ENCODE measurements around the gene NME7.

NME7 gene

GRCh38 chr1:169155675-169156074, 211.9 kb downstream of the NME7 start:
- DNase-seq (ENCODE audit: low read depth) = no peak

DNA sequence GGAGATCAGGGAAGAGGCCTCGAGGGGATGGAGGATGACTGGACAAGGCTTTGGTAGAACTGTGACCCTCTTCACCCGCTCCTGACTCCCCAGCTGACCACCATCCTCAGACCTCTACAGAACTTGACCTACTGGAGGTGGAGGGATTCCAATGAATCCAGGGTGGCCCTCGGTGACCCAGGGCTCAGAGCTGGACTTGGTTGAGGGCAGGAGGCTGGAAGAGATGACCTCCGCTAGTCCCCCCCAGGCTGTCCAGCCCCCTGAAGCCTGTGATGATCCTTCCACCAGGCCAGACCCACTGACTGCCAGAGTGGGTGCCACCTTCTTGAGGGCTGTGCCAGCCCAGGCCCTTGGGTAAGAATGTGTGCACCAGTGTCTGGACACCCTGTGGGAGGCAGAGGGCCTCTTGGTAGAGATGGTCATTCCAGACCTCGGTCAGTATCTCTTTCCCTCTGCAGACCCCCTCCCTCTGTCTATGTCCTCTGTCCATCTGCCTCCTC, 216.2 kb downstream of the NME7 start:
- DNase-seq (ENCODE audit: low read depth) = no peak

DNA sequence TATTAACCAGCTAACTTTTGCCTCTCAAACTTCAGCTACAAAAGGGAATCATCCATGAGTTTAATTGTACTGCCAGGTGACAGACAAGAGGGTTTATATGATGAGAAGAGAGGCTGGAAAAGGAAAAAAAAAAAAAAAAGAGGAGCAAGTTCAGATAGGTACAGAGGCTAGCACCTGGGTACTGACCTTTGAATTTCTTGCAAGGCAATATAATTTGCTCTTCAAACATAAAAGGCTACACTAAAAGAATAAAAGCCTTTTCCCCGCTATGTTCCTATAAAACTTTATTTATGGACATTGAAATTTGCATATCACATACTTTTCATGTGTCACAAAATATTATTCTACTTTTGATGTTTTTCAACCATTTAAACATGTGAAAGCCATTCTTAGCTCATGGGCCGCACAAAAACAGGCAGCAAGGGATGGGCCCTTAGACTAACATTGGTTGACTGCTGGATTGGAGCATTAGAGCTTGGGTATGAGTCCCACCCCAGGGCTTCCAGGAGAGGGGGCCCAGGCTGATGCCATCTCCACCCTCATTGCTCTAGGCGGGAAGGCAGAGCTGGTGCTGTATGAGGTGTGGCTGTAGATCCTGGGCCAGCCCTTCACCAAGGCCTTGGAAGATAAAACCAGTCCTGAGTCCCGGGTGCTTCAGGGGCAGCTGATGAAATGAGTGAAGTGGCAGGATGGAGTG, 216.8 kb downstream of the NME7 start:
- DNase-seq (ENCODE audit: low read depth) = no peak

- no peak for DNase-seq (ENCODE audit: low read depth)
These were observed 217.9 kb downstream of the NME7 start for GRCh38 chr1:169149555-169150286.

DNA sequence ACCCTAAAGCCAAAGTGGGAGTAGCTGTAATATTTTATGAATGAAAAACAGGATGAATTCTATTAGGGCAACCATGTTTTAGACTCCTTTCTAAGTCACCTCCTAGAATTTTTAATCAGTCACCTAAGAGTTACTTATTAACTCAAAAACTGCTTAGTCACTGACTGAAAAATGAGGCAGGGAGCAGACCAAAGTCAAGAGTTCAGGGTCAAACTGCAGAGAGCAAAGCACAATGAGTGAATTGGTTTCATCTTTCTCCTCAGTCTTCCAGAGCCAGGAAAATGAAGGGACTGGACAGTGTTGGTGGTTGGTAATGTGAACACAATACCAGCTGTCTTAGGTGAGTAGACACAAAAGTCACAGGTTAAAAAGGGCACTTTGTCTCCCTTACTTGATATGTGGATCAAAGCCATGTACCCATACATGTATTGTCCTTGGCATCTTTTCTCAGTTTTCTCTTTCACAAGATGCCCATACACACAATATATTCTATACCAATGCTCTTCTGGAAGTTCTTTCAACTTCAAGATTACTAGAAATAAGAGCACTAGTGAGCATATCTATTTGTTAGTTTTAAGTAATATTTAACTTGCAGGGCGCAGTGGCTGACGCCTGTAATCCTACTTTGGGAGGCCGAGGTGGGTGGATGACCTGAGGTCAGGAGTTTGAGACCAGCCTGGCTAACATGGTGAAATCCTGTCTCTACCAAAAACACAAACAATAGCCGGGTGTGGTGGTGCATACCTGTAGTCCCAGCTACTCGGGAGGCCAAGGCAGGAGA, 218.9 kb downstream of the NME7 start:
- no peak for DNase-seq (ENCODE audit: low read depth)

- DNase-seq (ENCODE audit: low read depth) = no peak
These were observed 220.9 kb downstream of the NME7 start for GRCh38 chr1:169146576-169147214.

DNA sequence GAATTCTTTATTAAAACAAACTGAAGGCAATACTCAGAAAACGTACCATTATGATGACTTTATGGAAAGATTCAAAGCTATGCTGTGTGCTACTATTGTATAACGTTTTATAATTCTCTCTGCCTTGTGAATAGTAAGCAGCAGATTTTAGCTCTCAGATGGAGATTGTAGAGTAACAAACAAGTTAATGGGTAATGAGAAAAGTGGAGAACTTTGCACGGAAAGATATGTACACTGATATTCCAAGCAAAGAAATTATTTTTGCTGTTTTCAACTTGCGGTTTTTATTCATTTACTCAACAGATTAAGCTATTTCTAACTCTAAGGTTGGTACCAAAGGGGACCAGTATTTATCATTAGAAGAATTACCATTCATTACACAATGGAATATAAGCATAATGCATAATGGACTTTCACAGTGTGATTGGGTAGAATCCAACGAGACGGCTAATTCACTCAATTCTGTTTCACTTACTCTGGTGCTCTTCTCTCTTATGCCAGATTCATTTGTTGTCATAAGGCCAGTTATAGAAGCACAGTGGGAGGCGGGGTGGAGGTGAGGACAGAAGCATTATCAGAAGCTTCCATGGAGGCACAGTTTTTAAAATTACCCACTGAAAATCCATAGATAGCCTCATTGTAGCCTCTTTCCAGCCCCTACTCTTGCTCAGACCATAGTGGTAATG, 222.5 kb downstream of the NME7 start:
- no peak for DNase-seq (ENCODE audit: low read depth)

- DNase-seq (ENCODE audit: low read depth) = no peak
These were observed 223.6 kb downstream of the NME7 start for GRCh38 chr1:169143984-169144383.

DNA sequence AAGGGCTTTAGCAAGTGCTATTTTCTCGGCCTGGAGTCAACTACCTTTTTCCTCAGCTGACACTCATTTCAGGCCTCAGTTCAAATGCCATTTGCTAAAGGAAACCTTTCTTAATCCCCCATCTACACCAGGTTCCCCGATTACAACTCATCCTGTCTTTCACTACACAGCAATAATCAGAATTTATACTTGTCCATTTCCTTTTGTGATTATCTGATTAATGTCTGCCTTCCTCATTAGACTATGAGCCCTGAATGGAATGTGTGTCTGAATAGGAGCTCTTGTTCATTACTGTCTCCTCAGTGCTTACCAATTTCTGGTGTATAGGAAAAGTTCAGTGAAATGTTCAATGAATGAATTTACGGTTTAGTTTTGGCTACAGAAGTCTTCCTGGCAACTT, 224.3 kb downstream of the NME7 start:
- DNase-seq (ENCODE audit: low read depth) = no peak

DNA sequence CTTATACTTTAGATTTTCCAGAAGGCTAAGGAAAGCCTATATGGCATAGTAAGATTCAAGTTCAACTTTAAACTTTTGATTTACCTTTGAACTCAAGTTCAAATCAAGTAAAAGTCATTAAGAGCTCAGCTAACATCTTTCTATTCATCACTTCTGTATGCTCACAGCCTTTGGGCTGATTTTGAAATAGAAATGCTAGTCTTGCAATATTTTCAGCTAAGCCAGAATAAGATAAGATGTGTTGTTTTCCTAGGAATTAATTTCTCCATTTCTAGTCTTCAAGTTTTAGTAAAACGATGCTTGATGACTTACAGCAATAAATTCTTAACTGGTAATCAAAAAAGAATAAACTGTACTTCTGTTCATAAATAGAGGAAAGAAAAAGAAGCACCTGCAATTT, 225.5 kb downstream of the NME7 start:
- no peak for DNase-seq (ENCODE audit: low read depth)

GRCh38 chr1:169141356-169141755, 226.2 kb downstream of the NME7 start:
- no peak for DNase-seq (ENCODE audit: low read depth)

DNA sequence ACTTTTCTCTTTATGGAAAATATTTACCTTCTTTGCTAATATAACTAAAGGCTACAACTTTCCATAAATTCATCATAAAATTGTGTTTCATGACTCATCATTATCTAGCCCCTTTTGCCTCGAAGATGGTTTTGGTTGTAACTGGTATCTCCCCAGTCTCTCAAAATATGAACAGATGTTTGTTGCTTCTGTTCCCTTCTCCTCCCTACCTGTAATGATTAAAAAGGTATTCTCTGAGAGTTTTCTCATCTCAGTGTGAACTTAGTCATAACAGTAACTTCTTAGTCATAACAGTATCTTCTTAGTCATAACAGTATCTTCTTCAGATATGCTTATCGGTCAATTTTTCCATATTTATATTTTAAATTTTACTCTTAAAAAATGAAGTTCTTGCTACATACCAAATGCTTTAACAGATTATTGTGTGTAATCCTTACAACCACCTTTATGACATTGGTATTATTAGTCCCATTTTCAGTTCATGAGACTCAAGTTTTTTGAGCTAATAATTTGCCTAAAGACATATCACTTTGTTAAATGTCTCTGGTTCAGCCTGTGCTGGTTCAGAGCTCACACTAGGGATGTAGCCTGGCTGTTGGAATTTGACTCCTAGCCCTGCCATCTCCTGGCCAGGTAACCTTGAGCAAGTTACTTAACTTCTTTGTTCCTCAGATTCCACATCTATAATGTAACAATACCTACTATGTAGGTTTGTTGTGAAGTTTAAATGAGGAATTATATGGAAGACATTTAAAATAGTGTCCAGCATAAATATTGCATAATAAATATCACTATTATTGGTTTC, 228.5 kb downstream of the NME7 start:
- DNase-seq (ENCODE audit: low read depth) = no peak

DNA sequence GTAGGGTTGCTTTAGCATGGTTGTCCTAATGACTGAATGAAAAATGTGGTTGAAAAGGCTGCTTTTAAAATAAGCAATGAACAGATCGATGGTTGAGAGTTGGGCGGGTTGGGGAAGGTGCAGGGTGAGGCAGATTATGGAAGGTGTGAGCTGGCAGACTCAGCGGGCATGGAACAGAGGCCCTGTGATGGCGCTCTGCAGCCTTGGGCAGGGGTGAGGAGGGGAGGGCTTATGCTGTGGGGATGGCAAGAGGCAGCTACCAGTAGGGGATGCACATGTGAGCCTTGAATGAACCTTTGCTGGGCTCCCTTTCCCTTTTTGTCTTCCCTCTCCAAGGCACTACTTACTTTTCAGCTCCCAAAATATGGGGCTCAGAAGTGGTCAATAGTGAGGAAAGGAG, 230.2 kb downstream of the NME7 start:
- no peak for DNase-seq (ENCODE audit: low read depth)

DNA sequence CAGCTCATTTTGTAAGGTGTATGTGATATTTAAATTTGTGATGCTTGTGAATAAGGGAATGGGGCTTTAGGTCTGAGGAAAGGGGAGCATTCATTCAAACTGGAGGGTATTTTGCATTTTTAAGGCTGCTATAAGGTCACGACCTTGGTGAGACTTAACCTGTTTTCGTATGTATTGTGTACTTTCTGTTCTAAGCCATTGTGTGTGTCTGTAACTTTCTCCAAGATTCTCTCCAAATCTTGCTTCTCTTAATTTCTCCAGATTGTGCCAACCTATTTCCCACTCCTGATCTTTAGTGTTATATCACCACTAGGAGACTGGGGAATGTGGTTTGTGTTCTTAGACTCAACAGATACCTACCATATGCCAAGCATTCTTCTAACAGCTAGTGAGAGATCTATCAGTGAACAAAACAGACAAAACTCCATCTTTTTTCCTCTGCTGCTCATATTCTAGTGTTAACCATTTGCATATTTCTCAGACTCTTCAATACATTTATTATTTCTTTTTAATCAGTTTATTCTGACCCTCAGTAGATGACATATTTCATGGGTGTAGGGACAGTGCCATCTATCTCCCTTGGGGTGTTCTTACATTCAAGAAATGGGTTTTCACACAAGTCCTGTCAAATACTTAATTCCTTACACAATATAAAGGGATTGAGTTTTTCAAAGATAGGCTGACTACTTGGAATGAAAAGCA, 233.6 kb downstream of the NME7 start:
- DNase-seq (ENCODE audit: low read depth) = no peak

DNA sequence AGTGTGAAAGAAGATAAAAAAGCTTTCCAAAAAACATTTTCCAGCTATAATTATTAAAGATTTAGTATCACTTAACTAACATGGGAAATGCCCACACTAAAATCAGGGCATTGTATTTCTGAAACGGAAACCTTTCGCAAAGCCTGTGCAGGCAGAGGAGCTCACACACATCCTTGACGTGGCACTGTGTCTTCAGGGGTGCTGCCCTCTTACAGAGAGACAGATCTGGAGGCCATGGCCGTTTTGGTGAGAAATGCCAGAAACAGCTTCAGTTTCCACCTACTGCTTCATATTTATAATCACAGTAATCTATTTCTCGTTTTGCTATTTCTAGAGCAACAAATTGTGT, 234.4 kb downstream of the NME7 start:
- DNase-seq (ENCODE audit: low read depth) = no peak

- DNase-seq (ENCODE audit: low read depth) = no peak
These were observed 234.9 kb downstream of the NME7 start for GRCh38 chr1:169132512-169133227.

DNA sequence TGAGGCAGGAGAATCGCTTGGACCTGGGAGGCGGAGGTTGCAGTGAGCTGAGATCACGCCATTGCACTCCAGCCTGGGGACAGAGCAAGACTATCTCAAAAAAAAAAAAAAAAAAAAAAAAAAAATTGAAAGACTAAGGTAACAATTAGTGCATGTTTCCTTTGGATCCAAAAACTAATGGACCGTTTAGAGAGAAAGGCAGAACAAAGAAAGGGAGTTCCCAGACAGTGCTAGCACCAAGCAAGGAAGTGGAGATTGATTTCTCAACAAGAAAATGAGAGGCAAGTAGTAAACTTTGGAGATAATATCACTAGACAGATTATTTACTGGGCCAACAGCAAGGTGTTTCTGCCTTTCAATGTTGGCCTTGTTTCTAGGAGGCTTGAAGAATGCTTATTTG, 236.9 kb downstream of the NME7 start:
- no peak for DNase-seq (ENCODE audit: low read depth)

DNA sequence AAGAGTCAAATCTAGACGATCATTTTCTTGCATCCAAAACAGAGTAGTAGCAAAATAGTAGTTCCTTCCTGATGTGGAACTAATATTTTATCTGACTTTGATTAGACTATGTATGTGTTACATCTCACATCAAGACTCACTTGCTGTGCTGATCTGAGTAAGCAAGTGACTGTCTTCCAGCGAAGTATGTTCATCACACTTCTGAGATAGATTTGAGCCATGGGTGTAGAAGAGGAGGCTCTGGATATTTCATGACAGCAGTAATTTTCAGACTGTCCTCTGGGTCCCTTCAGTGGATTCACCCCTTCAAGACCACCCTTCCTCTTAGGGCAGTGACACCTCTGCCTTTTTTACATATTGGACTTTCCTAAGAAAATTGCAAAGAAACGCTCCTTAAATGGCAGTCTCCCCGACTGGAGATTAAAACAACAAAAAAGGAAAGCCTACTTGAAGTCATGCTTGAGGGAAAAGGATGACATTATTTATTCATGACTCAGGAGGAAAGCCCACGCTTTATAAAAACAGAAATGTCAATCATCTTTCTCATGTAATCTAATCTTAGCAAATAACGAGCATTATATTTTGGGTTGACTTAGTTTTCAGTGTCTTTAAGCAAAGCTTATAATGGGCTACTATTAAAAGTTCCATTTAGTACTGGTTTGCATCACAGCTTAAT, 238.3 kb downstream of the NME7 start:
- no peak for DNase-seq (ENCODE audit: low read depth)

- no peak for DNase-seq (ENCODE audit: low read depth)
These were observed 239.0 kb downstream of the NME7 start for GRCh38 chr1:169128562-169128961.

All from activated T-cell treated with anti-CD3 and anti-CD28 coated beads for 24 hours (primary cell).